ENCODE results near the gene KY.

Gene KY

DNA sequence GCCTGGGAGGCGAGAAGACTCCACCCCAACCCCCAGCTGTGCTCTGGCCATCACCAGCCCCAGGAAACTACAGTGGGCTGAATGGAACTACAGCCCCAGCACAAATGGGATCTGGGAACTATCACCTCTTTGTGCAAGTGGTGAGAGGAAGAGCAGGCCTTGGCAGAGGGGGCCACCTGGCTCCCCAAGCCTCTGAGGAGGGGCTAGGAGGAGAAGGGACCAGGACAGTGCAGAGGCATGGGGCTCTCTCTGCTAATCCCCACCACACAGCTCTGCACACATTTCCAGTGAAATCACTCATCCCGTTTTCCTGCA lies 31.6 kb downstream of the KY start:
- DNase-seq (ENCODE audit: low read depth), result no peak

DNA sequence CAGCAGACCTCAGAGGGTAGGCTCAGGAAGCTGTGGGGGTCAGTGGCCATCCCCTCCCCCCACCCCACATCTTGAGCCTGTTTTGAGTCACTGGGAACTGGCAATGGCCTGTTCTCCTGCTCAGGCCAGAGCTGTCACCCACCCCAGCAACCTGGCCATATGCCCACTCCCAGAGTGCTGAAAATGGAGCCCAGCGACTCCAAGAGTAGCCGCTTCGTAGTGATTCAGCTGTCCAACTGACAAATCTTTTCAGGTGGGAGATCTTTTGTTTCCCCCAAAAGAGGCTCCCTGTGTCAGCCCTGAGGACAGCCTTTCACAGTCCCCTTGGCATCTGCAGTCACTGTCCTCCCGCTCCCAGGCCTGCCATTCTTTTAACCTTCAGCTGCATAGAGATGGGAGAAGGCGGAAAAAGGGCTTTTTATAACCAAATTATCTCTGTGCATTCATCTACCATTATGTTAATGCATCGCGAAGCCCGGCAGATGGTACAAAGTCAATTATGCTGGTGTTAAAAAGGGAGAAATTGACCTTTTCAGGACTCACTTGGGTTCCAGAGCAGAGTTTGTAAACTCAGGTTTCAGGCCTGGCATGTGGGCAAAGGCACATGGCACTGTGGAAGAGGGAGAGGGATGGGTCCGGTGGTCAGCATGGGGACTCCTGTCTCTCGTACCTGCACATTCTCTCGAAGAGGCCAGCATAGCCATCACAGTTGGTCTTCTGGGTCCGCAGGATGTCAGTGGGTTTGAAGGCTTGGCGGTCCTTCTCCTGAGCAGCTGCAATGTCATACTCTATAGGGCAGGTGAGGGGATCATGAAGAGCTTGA lies 32.1 kb downstream of the KY start:
- no peak for DNase-seq (ENCODE audit: low read depth)

DNA sequence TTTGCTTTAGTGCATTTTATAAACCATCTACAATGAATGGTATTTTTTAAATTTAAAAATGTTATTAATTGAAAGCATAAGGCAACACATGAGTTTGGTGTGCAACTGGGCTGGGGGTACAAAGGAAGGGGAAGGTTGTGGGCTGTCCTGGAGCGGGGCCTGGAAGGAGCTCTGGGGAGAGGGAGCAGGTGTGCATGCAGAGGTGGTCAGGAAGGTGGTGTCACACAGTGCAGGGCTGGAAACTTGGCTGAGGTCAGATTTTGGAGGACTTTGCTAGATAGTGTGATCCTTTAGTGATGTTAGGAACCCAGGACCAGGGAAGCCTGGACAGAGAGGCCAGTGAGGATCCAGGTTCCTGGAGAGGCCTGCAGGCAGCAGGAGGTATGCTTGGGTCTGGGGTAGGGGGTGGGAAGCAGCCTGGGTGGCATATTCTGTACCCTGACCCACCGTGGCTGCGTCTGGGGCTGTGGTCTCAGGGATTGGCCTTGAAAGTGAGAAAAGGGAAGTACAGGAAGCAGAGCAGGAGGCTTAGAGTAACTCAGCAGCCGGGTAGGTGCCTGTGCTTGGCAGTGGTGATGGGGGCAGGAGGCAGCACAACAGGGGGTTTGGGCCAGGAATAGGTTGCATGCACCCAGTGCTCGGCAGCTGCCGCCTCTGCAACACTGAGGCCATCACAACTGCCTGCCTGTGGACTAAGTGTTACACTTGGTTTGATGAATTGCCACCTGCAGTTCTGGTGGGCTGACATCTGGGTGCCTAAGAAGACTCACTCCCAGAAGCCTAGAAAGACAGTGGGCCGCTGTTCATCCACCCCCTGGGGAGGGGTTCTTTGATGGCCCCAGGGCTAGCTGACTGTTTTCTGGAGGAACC lies 33.0 kb downstream of the KY start:
- no peak for DNase-seq (ENCODE audit: low read depth)

DNA sequence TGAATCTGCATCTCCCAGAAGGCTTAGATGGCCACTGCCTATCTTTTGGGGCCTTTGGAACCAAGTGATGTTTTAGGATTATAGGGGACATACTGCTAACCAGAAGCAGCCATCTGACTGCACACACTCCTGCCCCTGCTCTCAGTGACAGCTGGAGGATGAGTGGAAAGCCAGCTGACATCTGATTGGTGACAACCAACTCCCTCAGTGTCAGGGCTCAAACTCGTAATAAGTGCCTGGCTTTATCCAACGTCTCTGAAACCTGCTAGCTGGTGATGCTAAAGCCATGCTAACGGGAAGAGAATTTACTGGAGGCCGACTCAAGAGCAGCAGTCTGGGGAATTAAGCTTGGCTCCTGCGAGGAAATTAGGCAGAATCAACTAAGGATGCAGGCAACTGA lies 35.1 kb downstream of the KY start:
- DNase-seq (ENCODE audit: low read depth), result no peak

DNA sequence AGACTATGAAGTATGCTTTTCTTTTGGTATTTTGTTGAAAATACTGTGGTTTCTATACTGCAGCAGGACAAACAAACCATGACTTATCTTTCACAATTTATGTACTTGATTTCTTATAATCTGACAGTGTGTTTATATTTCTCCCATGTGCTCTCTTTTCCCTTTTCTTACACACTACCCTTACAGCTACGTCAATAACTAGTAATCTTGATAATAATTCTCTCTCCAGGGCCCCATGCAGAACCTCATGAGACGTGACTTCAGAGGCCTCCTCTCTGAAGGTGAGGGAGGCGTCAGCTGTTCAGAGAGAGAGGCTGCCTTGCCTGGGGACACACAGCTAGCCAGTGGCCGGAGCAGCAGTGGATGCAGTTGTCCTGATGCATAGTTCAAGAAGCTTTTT lies 35.9 kb downstream of the KY start:
- DNase-seq (ENCODE audit: low read depth), result no peak

DNA sequence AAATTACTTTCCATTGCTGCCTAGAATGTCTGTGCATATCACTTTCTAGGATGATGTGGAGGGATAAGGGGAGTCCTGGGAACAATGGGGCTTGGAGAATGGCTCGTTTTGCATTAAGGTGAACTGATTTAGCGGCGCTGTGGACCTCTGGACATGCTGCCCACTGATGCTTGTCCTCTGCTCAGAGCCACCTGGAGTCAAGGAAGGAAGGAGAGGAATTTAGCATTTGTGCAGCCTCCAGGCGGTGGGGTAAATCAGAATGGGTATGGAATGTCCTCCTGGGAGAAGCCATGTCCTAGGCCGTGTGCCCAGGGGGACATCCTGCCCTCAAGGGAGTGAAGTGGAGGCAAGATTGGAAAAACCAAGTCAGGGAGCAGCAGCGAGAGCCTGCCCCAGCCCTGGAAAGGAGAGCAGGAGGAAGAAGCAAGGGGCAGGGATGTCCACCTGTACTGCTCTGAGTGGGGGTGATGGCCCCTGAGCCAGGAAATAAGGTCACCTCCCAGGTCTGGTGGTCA lies 37.8 kb downstream of the KY start:
- DNase-seq (ENCODE audit: low read depth), result no peak

DNA sequence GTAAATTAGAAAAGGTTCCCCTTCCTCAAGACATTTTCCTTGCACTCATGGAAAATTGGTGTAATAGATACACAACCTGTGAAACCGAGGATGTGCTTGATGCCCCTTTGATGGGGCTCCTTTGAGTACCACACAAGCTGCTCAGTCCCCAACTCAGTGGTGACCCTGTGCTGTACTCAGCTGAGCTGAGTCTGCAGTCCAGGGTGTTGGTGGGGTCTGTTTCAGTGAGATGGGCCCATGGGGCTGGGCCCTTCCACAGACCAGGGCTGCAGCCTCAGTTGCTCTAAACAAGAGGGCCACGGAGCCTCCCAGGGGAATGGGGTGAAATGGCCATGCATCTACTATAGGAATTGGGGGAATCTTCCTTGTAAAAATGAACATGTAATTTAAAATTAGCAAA lies 39.3 kb downstream of the KY start:
- no peak for DNase-seq (ENCODE audit: low read depth)

DNA sequence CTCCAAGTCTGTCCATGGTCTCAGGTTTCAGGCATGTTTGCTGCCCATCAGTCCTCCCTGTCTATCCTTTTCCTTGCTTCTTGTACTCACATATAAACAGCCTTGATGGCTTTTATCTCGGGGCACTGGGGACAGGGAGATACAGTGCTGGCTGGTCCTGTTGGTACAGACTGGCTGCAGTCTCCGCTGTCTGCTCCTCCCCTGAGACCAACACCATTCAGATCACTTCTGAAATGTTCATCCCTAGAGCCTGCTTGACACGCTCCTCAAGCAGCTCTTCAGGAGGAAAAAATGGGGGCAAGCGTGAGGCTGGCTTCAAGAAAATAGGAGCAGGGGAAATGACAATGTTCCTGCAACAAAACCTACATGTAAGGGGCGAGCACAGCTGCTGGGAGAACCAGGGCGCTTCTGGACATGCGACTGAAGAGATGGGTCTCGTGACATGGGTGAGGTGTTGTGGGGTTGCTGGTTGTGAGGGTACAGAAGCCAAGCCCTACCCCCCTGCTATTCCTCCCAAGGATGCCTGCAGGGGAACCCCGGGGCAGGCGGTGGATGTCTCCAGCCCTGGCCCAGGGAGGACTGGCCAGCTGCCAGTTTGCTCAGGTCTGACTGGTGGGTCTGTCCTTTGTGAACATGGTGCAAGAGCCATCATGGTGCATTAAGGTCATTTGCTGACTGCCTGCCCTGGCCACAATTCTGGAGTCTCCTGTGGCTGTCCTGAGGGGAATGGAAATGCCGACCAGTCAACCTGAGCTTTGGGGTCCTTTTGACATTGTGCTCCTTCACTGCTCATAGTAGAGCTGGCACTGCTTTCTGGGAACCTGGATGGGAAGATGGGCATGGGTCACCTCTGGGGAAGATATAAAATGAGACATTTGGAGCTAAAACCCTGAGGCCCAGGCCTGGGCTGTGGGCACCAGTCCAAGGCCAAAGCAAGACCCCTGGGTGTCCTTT lies 40.1 kb downstream of the KY start:
- DNase-seq (ENCODE audit: low read depth), result no peak

DNA sequence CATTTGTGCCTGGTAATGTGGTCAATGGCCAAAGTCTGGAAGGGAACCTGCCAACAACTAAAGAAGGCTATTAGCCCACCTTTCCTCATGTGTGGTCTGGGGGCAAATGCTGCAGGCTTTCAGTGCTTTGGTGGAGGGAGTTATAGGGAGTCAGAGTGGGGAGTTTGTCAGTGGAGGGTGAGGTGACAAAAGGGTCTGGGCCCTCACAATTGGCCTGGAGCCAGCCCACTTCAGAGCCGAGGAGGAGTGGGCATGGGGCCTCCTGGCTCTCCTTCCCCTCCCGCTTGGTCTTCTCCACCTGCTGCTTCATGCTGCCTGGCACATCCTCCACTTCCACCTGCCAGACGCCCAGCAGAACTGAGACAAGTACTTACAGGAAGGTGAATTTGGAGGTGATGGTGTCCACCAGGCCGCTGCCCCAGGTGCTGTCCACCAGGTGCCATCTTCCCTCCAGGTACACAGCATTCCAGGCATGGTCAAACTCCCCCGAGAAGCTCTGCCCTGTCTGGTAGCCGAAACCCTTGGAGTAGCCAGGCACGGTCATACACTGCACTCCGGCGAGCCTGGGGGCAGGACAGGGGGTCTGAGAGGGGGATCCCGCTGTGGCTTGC lies 40.9 kb downstream of the KY start:
- no peak for DNase-seq (ENCODE audit: low read depth)

DNA sequence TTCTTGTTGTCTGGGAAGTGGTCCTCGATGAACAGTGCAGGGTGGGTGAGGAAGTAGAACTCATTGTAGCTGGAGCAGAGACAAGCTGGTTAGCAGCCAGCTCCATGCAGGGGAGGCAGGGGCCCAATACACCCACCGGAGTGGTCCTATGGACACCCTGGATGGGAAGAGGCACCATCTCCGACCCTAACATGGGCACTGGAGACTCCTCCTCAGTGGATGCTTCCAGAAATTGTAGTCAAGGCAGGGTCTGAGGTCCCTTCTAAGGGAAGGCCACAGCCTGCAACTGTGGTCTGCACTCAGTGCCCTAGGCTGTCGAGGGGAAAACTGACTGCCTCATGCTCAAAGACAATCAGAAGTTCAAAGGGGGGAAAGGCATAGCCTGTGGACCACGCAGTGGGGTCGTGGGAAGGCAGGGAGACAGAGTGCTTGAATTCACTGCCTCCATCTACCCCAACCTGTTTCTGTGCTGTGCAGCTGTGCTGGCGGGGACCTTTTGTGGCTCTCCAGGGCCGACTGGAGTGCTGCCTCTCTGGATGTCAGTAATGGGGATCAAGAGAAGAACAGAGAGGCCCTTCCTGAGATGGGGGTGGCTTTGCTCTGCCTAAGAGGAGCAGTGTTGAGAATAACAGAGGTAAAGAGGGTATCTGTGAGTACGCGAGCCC lies 41.9 kb downstream of the KY start:
- no peak for DNase-seq (ENCODE audit: low read depth)

DNA sequence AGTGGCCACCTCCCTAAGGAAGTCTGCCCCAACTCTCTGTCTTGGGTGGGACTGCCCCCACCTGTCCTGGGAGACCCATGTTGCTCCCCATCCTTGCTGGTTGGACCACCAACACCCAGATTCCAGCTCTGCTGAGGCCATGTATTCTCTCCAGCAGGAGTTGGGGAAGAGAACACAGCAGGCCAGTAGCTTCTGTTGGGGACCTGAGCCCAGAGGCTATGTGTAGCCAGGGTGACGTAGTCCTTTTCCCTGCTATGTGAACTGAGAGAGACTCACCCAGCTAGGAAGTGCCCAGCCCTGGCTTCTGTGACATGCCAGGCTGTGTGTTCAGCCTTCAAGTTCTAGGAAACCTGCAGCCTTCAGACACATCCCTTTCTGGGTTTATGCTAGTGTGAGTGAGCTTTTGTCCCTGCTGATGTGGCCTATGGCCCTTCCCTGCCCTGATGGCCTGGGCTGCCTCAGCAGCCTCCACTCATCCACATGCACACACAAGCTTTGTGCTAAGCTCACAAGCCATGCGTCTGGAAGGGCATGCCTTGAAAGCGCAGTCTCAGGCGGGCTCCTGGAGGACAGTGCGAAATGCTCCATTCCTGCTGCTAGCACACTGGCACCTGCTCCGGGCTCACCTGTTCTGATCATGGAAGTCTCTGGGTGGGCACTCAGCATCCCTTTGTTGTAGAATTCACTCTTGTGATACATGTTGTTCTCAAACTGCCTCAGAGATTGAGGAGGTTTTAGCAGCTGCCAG lies 42.6 kb downstream of the KY start:
- no peak for DNase-seq (ENCODE audit: low read depth)

DNA sequence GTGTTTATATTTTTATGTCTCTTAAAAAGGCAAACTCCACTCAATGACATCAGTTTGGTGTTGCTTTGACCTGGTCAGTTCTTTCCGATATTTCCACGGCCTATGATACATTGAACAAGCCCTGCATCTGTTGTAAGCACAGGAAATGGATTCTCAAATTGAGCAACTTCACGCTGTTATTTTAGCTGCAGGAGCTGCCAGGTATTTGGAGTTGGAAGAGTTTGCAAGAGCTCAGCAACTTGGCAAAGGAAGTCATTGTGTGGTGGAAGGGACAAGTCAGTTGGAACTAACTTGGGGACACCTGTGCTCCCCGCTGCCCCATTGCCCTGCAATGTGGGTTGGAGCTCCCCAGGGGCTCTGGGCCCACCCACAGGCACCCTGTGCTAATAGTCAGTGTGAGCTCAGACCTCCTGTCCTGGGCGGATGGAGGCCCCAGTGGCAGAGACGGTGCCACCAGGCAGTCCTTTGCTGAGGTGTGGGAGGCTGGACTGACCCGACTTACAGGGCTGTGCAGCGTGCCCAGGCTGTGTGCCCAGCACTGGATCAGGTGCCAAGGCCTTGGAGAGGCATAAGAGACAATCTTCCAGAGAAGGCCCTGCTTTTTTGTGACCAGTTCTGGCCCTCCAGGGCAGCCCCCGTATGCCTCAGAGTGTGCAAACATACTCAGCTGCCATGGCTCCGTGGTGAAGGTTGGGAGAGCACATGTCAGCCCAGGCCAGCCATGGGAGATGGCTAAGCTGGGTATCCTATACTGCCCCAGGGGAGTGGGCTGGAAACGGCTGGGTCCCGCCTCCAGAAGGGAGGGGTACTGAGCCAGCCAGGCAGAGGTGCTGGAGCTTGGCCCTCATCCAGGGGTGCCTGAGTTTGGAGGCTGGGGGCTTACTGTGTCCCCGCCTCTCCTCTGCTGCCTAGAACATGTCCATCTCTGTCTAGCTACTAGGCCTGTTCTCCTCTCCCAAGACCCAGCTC lies 43.5 kb downstream of the KY start:
- DNase-seq (ENCODE audit: low read depth), result no peak

DNA sequence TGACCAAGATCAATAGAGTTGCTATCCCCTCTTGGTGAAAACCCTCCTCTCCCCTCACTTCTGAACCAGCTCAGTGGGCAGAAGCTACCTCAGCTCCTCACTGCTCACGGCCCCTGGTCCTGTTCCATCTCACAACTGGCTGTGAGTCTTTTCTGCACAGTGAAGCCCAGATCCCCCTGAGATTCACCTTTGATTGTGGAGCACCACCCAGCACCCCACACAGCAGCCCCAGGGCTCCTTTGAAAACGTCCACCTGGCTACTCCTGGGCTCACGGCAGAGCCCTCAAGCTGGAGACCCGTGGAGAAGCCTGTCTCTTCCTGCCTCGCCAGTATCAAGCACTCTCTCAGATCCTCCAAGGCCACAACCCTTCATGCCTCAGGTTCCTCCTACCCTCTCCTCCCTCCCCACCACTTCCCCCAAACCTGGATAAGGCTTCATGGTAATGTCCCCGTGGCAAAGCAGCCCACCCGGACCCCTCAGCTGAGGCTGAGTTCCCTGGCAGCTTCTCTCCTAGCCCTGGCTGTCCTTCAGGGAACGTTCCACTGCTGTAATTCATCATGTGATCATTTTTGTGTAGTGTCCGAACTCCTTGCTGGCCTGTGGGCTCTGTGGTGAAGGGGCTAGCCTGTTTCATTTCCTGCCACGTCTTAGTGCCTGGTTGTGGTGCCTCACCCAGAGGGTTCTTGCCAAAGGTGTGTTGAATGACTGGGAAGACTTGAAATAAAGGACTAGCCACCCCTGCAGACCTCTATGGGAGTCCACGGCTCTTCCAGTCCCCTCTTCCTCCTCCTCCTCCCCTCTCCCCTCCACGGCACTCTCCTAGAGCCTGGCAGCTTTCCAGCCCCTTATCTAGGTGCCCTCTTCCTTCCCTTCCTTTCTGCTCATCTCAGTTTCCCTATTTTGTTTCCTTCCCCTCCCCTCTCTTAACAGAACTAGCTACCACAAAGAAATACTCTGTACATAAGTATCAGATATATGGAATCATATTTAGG lies 44.5 kb downstream of the KY start:
- no peak for DNase-seq (ENCODE audit: low read depth)

DNA sequence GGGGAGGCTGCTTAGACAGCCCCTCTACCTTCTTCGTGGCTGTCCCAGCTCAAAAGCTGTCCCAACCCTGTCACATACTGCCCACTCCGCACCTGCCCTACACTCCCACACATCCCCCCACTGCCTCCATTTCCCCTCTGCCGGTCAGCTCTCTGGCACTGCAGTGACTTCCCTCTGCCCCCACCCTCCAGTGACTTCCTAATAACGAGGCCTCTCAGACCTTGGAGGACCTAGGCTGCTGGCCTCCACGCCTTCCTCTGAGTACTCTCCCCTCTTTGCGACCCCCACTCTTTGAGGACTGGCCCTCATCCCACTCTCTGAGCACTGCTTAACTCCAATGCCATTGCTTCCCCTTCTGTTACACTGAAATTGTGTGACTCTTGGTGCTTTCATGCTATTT lies 45.3 kb downstream of the KY start:
- no peak for DNase-seq (ENCODE audit: low read depth)

DNA sequence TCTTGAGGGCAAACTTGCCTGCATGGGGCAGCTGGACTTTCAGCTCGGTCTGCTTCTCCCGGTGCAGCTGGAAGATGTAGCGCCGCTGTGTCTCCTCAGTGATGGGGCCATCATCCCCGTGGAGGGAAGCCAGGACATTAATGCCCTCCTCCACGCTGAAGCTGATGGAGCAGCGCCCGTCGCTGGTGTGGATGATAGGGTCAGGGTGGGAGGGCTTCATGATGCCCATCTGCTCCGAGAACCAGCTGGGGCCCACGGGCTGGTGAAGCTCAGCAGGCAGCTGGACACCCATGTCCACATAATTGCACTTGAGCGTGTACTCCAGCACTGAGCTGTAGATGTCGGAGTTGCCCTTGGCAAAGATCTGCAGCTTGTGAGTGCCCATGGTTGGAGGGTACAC lies 46.9 kb downstream of the KY start:
- no peak for DNase-seq (ENCODE audit: low read depth)

DNA sequence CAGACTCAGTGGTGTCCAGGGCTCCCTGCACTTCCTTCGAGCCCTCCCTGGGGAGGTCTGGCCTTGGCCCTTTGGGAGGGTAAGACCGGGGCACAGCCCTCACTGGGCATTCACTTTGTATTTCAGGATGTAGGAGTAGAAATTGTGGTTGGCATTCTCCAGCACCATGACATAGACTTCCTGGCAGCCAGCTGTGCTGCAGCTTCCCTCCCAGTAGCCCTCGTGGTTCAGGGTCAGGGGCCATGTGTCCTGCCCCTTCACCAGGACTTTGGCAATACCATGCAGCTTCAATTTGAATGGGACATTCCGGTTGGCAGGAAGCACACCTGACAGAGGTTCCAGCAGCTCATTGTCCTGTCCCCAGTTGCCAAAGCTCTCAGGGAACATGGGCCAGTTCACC lies 47.3 kb downstream of the KY start:
- DNase-seq (ENCODE audit: low read depth), result no peak

DNA sequence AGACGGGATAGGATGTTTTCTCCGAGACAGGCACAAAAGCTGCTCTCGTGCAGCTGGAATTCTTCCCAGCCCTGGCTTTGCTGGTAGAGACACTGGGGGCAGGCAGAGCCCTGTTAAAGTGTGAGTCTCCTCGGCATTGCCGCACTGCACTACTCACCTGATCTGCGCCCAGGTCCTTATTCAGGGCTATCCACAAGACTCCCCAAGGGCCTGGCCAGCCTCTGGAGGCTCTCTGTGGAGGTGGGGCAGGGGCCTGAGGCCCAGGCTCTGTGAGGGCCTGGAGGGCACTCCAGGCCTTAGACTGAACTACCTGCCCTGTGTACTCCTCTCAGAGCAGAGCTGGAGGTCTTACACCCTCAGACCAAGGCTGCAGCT lies 48.4 kb downstream of the KY start:
- DNase-seq (ENCODE audit: low read depth), result no peak

All from HS-27A (cell line).